Loucy (cell line): ENCODE measurements around the gene NMBR.

Experiments used
- H2AFZ ChIP-seq: fragments of 200-600 bp; sonication (generic); 2 replicates; pipeline ENCODE4 v1.6.0; 2016; ENCODE audit warnings: antibody characterized with exemption, mild to moderate bottlenecking, low read length, moderate library complexity
- H3F3A ChIP-seq: fragments of 200-600 bp; 2 replicates; pipeline ENCODE4 v1.6.0; 2016; ENCODE audit warnings: antibody characterized with exemption, low read depth, mild to moderate bottlenecking
- H3K27me3 ChIP-seq: fragments of 200-600 bp; sonication (generic); 2 replicates; pipeline ENCODE4 v1.6.1; 2014; ENCODE audit warnings: low read length, mild to moderate bottlenecking; ENCODE audit not compliant: insufficient read depth, poor library complexity, severe bottlenecking
- H3K36me3 ChIP-seq: fragments of 200-600 bp; sonication (generic); 2 replicates; pipeline ENCODE4 v1.6.1; 2016; ENCODE audit warnings: low read length; ENCODE audit not compliant: insufficient read depth
- H3K4me1 ChIP-seq: fragments of 200-600 bp; sonication (generic); 2 replicates; pipeline ENCODE4 v1.5.1; 2014; ENCODE audit warnings: low read length, mild to moderate bottlenecking; ENCODE audit not compliant: insufficient read depth, poor library complexity, severe bottlenecking
- H3K4me2 ChIP-seq: fragments of 200-600 bp; sonication (generic); 2 replicates; pipeline ENCODE4 v1.6.0; 2014; ENCODE audit warnings: antibody characterized with exemption, low read length, low read depth, mild to moderate bottlenecking; ENCODE audit not compliant: poor library complexity, severe bottlenecking
- H3K4me3 ChIP-seq: fragments of 200-600 bp; sonication (generic); 2 replicates; pipeline ENCODE4 v1.5.1; 2014; ENCODE audit warnings: low read length, mild to moderate bottlenecking, mixed read lengths; ENCODE audit not compliant: poor library complexity, severe bottlenecking
- H3K79me2 ChIP-seq: fragments of 200-600 bp; sonication (generic); 2 replicates; pipeline ENCODE4 v1.6.1; 2014; ENCODE audit warnings: low read length; ENCODE audit not compliant: insufficient read depth
- H3K9ac ChIP-seq: fragments of 200-600 bp; sonication (generic); 2 replicates; pipeline ENCODE4 v1.6.0; 2014; ENCODE audit warnings: mild to moderate bottlenecking, low read depth, low read length, moderate library complexity; ENCODE audit not compliant: poor library complexity, severe bottlenecking
- H3K9me2 ChIP-seq: fragments of 200-600 bp; sonication (generic); replicated peaks from 2 replicates; pipeline ENCODE4 v1.6.1; 2016; ENCODE audit warnings: low read depth, low read length, mixed read lengths
- H3K9me3 ChIP-seq: fragments of 200-600 bp; sonication (generic); 2 replicates; pipeline ENCODE4 v1.6.1; 2014; ENCODE audit warnings: mild to moderate bottlenecking, antibody characterized with exemption, low read length, low read depth; ENCODE audit not compliant: insufficient read depth
- H4K20me1 ChIP-seq: fragments of 200-600 bp; sonication (generic); 2 replicates; pipeline ENCODE4 v1.6.0; 2014; ENCODE audit warnings: antibody characterized with exemption, low read length, mild to moderate bottlenecking; ENCODE audit not compliant: insufficient read depth, poor library complexity, severe bottlenecking
- EZH2phosphoT487 ChIP-seq: fragments of 200-600 bp; IDR thresholded peaks from 2 replicates; pipeline ENCODE4 v1.6.1; 2018; ENCODE audit warnings: antibody characterized with exemption, mild to moderate bottlenecking, moderate library complexity, borderline replicate concordance
- TF ChIP-seq, protein P1 (sequence below): fragments of 200-600 bp; sonication (generic); conservative IDR thresholded peaks from 2 replicates; pipeline ENCODE4 v1.5.1; 2014; ENCODE audit warnings: mild to moderate bottlenecking, antibody characterized with exemption, low read length

Gene NMBR

DNA sequence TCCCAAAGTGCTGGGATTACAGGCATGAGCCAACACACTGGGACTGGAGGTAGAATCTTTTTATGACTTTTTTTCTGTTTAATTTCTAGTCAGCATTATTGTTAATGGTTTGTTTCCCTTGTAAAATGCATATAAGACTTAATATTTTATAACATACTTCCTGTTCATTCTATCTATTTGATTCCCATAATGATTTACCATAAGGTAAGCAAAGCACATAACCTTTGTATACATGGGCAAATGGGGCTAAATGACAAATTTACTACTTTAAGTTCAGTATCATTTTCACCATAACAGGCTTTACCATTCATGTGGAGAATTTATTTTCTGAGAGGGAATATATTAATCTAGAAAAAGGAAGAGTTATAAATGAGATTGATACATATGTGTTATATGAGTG, 24.4 kb upstream of the NMBR start:
- Histone ChIP-seq H3K36me3 (peaks cover 90% of the 10 kb centered on the region), H2AFZ (no peak overlapping the region), H3K27me3 (no peaks in the 10 kb centered on the region), H3K9ac (no peak overlapping the region), H3K79me2 (0 out of 2 replicates have a peak, but pooled peaks cover 3% of the 10 kb centered on the region), H3K4me3 (no peak overlapping the region), H3F3A (no peaks in the 10 kb centered on the region), H3K9me3 (no peaks in the 10 kb centered on the region), H3K4me2 (no peak overlapping the region), H4K20me1 (no peaks in the 10 kb centered on the region), H3K9me2 (no peaks in the 10 kb centered on the region), H3K4me1 (no peaks in the 10 kb centered on the region)
- TF ChIP-seq, protein P1, sequence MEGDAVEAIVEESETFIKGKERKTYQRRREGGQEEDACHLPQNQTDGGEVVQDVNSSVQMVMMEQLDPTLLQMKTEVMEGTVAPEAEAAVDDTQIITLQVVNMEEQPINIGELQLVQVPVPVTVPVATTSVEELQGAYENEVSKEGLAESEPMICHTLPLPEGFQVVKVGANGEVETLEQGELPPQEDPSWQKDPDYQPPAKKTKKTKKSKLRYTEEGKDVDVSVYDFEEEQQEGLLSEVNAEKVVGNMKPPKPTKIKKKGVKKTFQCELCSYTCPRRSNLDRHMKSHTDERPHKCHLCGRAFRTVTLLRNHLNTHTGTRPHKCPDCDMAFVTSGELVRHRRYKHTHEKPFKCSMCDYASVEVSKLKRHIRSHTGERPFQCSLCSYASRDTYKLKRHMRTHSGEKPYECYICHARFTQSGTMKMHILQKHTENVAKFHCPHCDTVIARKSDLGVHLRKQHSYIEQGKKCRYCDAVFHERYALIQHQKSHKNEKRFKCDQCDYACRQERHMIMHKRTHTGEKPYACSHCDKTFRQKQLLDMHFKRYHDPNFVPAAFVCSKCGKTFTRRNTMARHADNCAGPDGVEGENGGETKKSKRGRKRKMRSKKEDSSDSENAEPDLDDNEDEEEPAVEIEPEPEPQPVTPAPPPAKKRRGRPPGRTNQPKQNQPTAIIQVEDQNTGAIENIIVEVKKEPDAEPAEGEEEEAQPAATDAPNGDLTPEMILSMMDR = no peak
- no peak for TF ChIP-seq EZH2phosphoT487

DNA sequence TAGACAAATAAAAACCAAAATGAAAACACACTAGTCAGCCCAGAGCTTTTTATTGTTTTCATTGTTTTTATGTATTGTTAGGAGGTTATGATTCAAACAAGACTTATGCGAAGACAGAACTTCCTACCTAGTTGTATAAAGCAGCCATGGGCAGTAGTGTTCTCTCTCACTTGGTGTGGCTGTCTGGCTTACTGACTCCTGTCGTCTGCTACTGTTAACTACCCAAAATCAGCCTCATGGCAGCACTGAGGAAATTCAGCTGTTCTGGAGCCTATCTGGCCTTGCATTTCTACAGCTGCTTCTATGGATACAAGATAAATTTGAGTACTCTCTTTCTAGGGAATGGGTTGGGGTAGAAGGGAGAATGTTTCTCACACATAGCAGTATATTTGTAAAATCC, 20.6 kb upstream of the NMBR start:
- no peak overlapping the region for H2AFZ ChIP-seq
- H3K4me3 ChIP-seq = no peak overlapping the region
- H3K9ac ChIP-seq = no peak overlapping the region
- H3F3A ChIP-seq = no peaks in the 10 kb centered on the region
- no peaks in the 10 kb centered on the region for H3K9me3 ChIP-seq
- no peaks in the 10 kb centered on the region for H3K27me3 ChIP-seq
- H3K36me3 ChIP-seq = peaks cover 57% of the 10 kb centered on the region
- H4K20me1 ChIP-seq = peaks cover 31% of the 10 kb centered on the region
- peaks cover 37% of the 10 kb centered on the region for H3K79me2 ChIP-seq
- TF ChIP-seq, protein P1 = no peak
- no peak for TF ChIP-seq EZH2phosphoT487
- H3K9me2 ChIP-seq = no peaks in the 10 kb centered on the region
- H3K4me2 ChIP-seq = no peak overlapping the region
- H3K4me1 ChIP-seq = peaks cover 10% of the 10 kb centered on the region

DNA sequence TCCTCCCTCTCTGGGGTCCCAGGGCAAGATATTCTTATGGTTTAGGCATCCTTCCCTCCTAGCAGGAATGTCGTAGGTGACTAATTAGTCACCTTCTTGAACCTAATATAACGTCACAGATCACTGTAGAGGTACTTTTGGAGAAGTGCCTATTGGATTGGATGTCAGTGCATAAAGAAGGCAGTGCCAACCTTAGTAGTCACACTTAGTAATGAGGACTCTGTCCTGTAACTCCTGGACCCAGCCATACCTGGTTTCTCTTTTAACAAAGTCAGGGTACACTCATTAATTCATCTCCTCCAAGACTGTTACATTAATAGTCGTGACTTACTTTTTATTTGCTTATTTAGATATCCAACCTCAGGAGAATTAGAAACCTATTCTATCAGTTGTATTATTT, 20.1 kb upstream of the NMBR start:
- no peak overlapping the region for H2AFZ ChIP-seq
- no peak overlapping the region for H3K4me3 ChIP-seq
- H3K79me2 ChIP-seq = peaks cover 41% of the 10 kb centered on the region
- H3F3A ChIP-seq = no peaks in the 10 kb centered on the region
- TF ChIP-seq, protein P1 = no peak
- TF ChIP-seq EZH2phosphoT487 = no peak
- no peaks in the 10 kb centered on the region for H3K9me2 ChIP-seq
- no peak overlapping the region for H3K9ac ChIP-seq
- H3K27me3 ChIP-seq = no peaks in the 10 kb centered on the region
- H3K36me3 ChIP-seq = peaks cover 53% of the 10 kb centered on the region
- no peaks in the 10 kb centered on the region for H3K9me3 ChIP-seq
- H3K4me2 ChIP-seq = no peak overlapping the region
- peaks cover 14% of the 10 kb centered on the region for H3K4me1 ChIP-seq
- peaks cover 33% of the 10 kb centered on the region for H4K20me1 ChIP-seq
